BJ (cell line): ENCODE results near the gene HADHA. TPM values are rescaled to one million over a fixed set of nuclear protein-coding genes. Genes with fewer than 3 reads are reported as not detected.

ENCODE experiments used
- CTCF ChIA-PET: fragments of 350-600 bp; formaldehyde crosslinking; extraction: SDS; loops from one replicate; lab custom pipeline; 2021; ENCODE audit warnings: antibody characterized with exemption, inconsistent platforms; lab: Yijun Ruan, JAX
- POLR2A ChIA-PET: fragments of 300-600 bp; sonication (Branson Sonifier 250); formaldehyde crosslinking; extraction: SDS; loops from one replicate; lab custom pipeline; 2021; ENCODE audit warnings: antibody characterized with exemption; lab: Charles Lee
- DNase-seq: peaks from one replicate; pipeline ENCODE4 v3.0.0-alpha.2; 2011; ENCODE audit warnings: low read depth
- H3K27me3 ChIP-seq: 2 replicates; pipeline ENCODE4 v1.6.0; 2011; ENCODE audit warnings: low read length; ENCODE audit not compliant: control insufficient read depth, insufficient read depth
- H3K36me3 ChIP-seq: 2 replicates; pipeline ENCODE4 v1.5.1; 2011; ENCODE audit warnings: low read length; ENCODE audit not compliant: control insufficient read depth, insufficient read depth
- H3K4me3 ChIP-seq: 2 replicates; pipeline ENCODE4 v1.5.1; 2011; ENCODE audit warnings: low read depth, mild to moderate bottlenecking, control low read depth, low read length
- CTCF ChIP-seq: IDR thresholded peaks from 2 replicates; pipeline ENCODE4 v1.5.1; 2011; ENCODE audit warnings: low read depth, mild to moderate bottlenecking, control low read depth, inconsistent platforms, low read length, moderate library complexity; ENCODE audit not compliant: insufficient read depth
- polyA plus RNA-seq: library from polyadenylated mRNA; depleted of rRNA; stranded (reverse); fragments of >200 nt; gene quantifications from 2 replicates; pipeline ENCODE4 v1.2.3, GENCODE V29; 2011

The HADHA gene
- polyA plus RNA-seq, 1 experiment = 111 TPM

- no peak overlapping the region for H3K4me3 ChIP-seq
- TF ChIP-seq CTCF = no peak
- no peak for DNase-seq
- no peaks in the 10 kb centered on the region for H3K36me3 ChIP-seq
- ChIA-PET POLR2A (interaction anchor here (0.6 kb wide), 1 partner anchor 14 kb away, joined by 7 read pairs; no protein-coding TSS in a partner anchor), CTCF (no interaction called here)
- no peaks in the 10 kb centered on the region for H3K27me3 ChIP-seq
These were observed 86.9 kb downstream of the HADHA start for GRCh38 chr2:26157580-26157979.

- ChIA-PET POLR2A (interaction anchor here (0.7 kb wide), 1 partner anchor 159 kb away, joined by 6 read pairs; no protein-coding TSS in a partner anchor), CTCF (interaction anchor here (1.5 kb wide), 1 partner anchor 14 kb away, joined by 3 read pairs; no protein-coding TSS in a partner anchor)
- no peak for DNase-seq
- no peak overlapping the region for H3K4me3 ChIP-seq
- H3K27me3 ChIP-seq = no peaks in the 10 kb centered on the region; the same call in 1 of the 2 replicates
- no peak for TF ChIP-seq CTCF
- H3K36me3 ChIP-seq = no peaks in the 10 kb centered on the region
These were observed 94.2 kb downstream of the HADHA start for GRCh38 chr2:26150243-26150642.

GRCh38 chr2:26148501-26148900 lies 95.9 kb downstream of the HADHA start:
- DNase-seq = no peak
- H3K27me3 ChIP-seq = no peaks in the 10 kb centered on the region; the same call in 1 of the 2 replicates
- CTCF ChIA-PET = interaction anchor here (0.6 to 2.8 kb wide), 4 partner anchors 11 to 198 kb away, joined by 3 to 8 read pairs (median 5); no protein-coding TSS in a partner anchor

GRCh38 chr2:26144953-26145680 lies 99.3 kb downstream of the HADHA start:
- Histone ChIP-seq H3K4me3 (no peak overlapping the region), H3K27me3 (no peaks in the 10 kb centered on the region; the same call in 1 of the 2 replicates), H3K36me3 (no peaks in the 10 kb centered on the region)
- ChIA-PET CTCF (interaction anchor here (0.6 to 4.5 kb wide), 21 partner anchors 9 to 197 kb away, joined by 3 to 25 read pairs (median 5); no protein-coding TSS in a partner anchor), POLR2A (no interaction called here)
- no peak for DNase-seq
- peak; percentile 78 for TF ChIP-seq CTCF

More at GRCh38 chr2:26148501-26148900, 95.9 kb downstream of the HADHA start:
- Histone ChIP-seq H3K36me3 (no peaks in the 10 kb centered on the region), H3K4me3 (no peak overlapping the region)
- TF ChIP-seq CTCF = no peak
- POLR2A ChIA-PET = no interaction called here

GRCh38 chr2:26144031-26144430 lies 100.4 kb downstream of the HADHA start:
- ChIA-PET CTCF (interaction anchor here (0.7 to 4.5 kb wide), 11 partner anchors 11 to 196 kb away, joined by 3 to 25 read pairs (median 5); no protein-coding TSS in a partner anchor), POLR2A (no interaction called here)
- no peaks in the 10 kb centered on the region for H3K27me3 ChIP-seq
- no peaks in the 10 kb centered on the region for H3K36me3 ChIP-seq
- no peak overlapping the region for H3K4me3 ChIP-seq
- no peak for DNase-seq
- TF ChIP-seq CTCF = no peak
